ENCODE measurements around the gene KRTAP22-2.

KRTAP22-2 gene

DNA sequence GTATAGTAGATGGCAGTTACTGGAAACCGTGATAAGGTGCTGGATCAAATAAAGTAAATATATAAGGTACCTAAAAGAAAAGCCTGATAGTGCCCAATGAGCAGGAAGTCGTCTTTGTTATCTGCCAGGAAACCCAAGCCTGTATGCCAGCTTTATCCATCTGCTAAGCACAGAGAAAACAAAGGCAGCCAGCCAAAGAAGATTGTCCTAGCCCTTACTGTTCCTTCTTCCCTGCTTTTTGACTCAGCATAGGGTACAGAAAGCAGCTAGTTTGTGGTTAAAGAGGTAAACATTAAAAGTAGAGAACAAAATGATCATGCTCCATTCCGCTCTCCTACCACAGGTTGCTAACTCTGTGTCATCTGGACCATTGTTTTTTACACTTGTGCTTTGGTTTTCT, 10.1 kb downstream of the KRTAP22-2 start:
- no peaks in the 10 kb centered on the region for H3K36me3 ChIP-seq (ENCODE audit: insufficient read depth, low read length)
- no peak overlapping the region for H3K4me3 ChIP-seq (ENCODE audit: low read length, poor library complexity, severe bottlenecking)
- no peaks in the 10 kb centered on the region for H3K4me1 ChIP-seq (ENCODE audit: insufficient read depth, low read length, poor library complexity, severe bottlenecking)
- H3K4me2 ChIP-seq (ENCODE audit: low read depth, low read length, poor library complexity, severe bottlenecking), result no peak overlapping the region
- H2AFZ ChIP-seq (ENCODE audit: low read length), result no peak overlapping the region
- H3K79me2 ChIP-seq (ENCODE audit: insufficient read depth, low read length), result no peaks in the 10 kb centered on the region
- no peaks in the 10 kb centered on the region for H3K27me3 ChIP-seq (ENCODE audit: insufficient read depth, low read length, poor library complexity, severe bottlenecking)
- no peaks in the 10 kb centered on the region for H3K9me3 ChIP-seq (ENCODE audit: insufficient read depth, low read depth, low read length)
- TF ChIP-seq, protein P1, sequence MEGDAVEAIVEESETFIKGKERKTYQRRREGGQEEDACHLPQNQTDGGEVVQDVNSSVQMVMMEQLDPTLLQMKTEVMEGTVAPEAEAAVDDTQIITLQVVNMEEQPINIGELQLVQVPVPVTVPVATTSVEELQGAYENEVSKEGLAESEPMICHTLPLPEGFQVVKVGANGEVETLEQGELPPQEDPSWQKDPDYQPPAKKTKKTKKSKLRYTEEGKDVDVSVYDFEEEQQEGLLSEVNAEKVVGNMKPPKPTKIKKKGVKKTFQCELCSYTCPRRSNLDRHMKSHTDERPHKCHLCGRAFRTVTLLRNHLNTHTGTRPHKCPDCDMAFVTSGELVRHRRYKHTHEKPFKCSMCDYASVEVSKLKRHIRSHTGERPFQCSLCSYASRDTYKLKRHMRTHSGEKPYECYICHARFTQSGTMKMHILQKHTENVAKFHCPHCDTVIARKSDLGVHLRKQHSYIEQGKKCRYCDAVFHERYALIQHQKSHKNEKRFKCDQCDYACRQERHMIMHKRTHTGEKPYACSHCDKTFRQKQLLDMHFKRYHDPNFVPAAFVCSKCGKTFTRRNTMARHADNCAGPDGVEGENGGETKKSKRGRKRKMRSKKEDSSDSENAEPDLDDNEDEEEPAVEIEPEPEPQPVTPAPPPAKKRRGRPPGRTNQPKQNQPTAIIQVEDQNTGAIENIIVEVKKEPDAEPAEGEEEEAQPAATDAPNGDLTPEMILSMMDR (conservative IDR thresholded peaks at IDR 0.05; ENCODE audit: low read length), result no peak
- no peak for TF ChIP-seq EZH2phosphoT487 (IDR thresholded peaks at IDR 0.05; ENCODE audit: borderline replicate concordance)
- H3K9me2 ChIP-seq (replicated peaks; ENCODE audit: low read depth, low read length), result no peaks in the 10 kb centered on the region
- H3F3A ChIP-seq (ENCODE audit: low read depth), result no peaks in the 10 kb centered on the region
- H4K20me1 ChIP-seq (ENCODE audit: insufficient read depth, low read length, poor library complexity, severe bottlenecking), result no peaks in the 10 kb centered on the region
- no peak overlapping the region for H3K9ac ChIP-seq (ENCODE audit: low read depth, low read length, poor library complexity, severe bottlenecking)

DNA sequence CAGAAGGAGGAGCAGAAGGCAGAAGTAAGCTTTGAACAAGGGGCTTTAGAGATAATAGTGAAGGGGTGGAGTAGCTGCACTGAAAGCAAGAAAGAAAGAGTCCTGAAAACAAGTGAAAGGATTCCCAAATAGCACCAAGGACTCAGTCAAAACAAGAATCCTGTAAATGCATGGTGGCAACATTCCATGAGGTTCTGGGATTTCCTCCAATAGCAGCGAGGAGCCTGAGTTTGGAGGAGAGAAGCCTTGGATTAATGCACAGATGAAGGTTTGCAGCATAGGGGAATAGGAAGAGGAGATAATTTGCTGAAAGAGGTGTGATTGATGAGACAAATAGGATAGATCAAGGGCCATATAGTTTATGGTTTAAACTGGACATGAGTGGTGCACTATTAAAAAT, 10.9 kb downstream of the KRTAP22-2 start:
- Histone ChIP-seq H3K9me3 (ENCODE audit: insufficient read depth, low read depth, low read length) (no peaks in the 10 kb centered on the region), H4K20me1 (ENCODE audit: insufficient read depth, low read length, poor library complexity, severe bottlenecking) (no peaks in the 10 kb centered on the region), H3K4me3 (ENCODE audit: low read length, poor library complexity, severe bottlenecking) (no peak overlapping the region), H3K9ac (ENCODE audit: low read depth, low read length, poor library complexity, severe bottlenecking) (no peak overlapping the region), H3K79me2 (ENCODE audit: insufficient read depth, low read length) (no peaks in the 10 kb centered on the region), H3K4me2 (ENCODE audit: low read depth, low read length, poor library complexity, severe bottlenecking) (no peak overlapping the region), H3K36me3 (ENCODE audit: insufficient read depth, low read length) (no peaks in the 10 kb centered on the region), H2AFZ (ENCODE audit: low read length) (no peak overlapping the region), H3K27me3 (ENCODE audit: insufficient read depth, low read length, poor library complexity, severe bottlenecking) (no peaks in the 10 kb centered on the region), H3F3A (ENCODE audit: low read depth) (no peaks in the 10 kb centered on the region), H3K4me1 (ENCODE audit: insufficient read depth, low read length, poor library complexity, severe bottlenecking) (no peaks in the 10 kb centered on the region), H3K9me2 (replicated peaks; ENCODE audit: low read depth, low read length) (no peaks in the 10 kb centered on the region)
- TF ChIP-seq EZH2phosphoT487 (IDR thresholded peaks at IDR 0.05; ENCODE audit: borderline replicate concordance), result no peak
- TF ChIP-seq, protein P1 (conservative IDR thresholded peaks at IDR 0.05; ENCODE audit: low read length), result no peak

- Histone ChIP-seq H3K36me3 (ENCODE audit: insufficient read depth, low read length) (no peaks in the 10 kb centered on the region), H3K4me2 (ENCODE audit: low read depth, low read length, poor library complexity, severe bottlenecking) (no peak overlapping the region), H4K20me1 (ENCODE audit: insufficient read depth, low read length, poor library complexity, severe bottlenecking) (no peaks in the 10 kb centered on the region), H3K4me3 (ENCODE audit: low read length, poor library complexity, severe bottlenecking) (no peak overlapping the region), H3K27me3 (ENCODE audit: insufficient read depth, low read length, poor library complexity, severe bottlenecking) (no peaks in the 10 kb centered on the region), H3K4me1 (ENCODE audit: insufficient read depth, low read length, poor library complexity, severe bottlenecking) (no peaks in the 10 kb centered on the region), H3K79me2 (ENCODE audit: insufficient read depth, low read length) (no peaks in the 10 kb centered on the region), H3K9me2 (replicated peaks; ENCODE audit: low read depth, low read length) (no peaks in the 10 kb centered on the region), H3K9ac (ENCODE audit: low read depth, low read length, poor library complexity, severe bottlenecking) (no peak overlapping the region), H3F3A (ENCODE audit: low read depth) (no peaks in the 10 kb centered on the region), H2AFZ (ENCODE audit: low read length) (no peak overlapping the region), H3K9me3 (ENCODE audit: insufficient read depth, low read depth, low read length) (no peaks in the 10 kb centered on the region)
- TF ChIP-seq EZH2phosphoT487 (IDR thresholded peaks at IDR 0.05; ENCODE audit: borderline replicate concordance), result no peak
- TF ChIP-seq, protein P1 (conservative IDR thresholded peaks at IDR 0.05; ENCODE audit: low read length), result no peak
Measured at GRCh38 chr21:30577766-30578165, 12.4 kb downstream of the KRTAP22-2 start.
